GM18951 (cell line): ENCODE measurements around the gene GDNF.
"Not testable (repeated sequence)": the region's sequence is repeated elsewhere in the genome, so short reads cannot be mapped to it uniquely, and the experiment has no call there.

Source experiments
- POLR2A ChIP-seq: IDR thresholded peaks from 4 replicates; pipeline ENCODE4 v1.6.1; 2011; ENCODE audit warnings: mild to moderate bottlenecking; ENCODE audit not compliant: insufficient read length, insufficient read depth; ENCODE audit errors: extremely low read depth
- in situ Hi-C: fragments of 300-500 bp; cut with MboI; formaldehyde crosslinking; loops from one replicate; pipeline ENCODE4 v1.12.0; 2022; ENCODE audit warnings: low sequenced_read_pairs, mixed read lengths, inconsistent platforms; ENCODE audit not compliant: unreplicated experiment

GDNF gene

GRCh38 chr5:37839407-37840052, at the start of gene GDNF:
TSS of gene GDNF (minus strand) at chr5:37840041. CDS start at chr5:37834796, 5,245 bp downstream.
- no peak for TF ChIP-seq POLR2A
- in situ Hi-C loops: loop anchor here (10.0 kb wide), 1 partner anchor 355 kb away; no protein-coding TSS in a partner anchor

- in situ Hi-C loops: no loop called here
- TF ChIP-seq POLR2A: no peak
These were observed 48.6 kb upstream of the GDNF start for GRCh38 chr5:37888476-37888875.

GRCh38 chr5:37886242-37886905, 46.5 kb upstream of the GDNF start:
- in situ Hi-C loops: no loop called here
- TF ChIP-seq POLR2A: no peak

- no peak for TF ChIP-seq POLR2A
- in situ Hi-C loops: no loop called here
These were observed 42.8 kb upstream of the GDNF start for GRCh38 chr5:37882636-37883035.

GRCh38 chr5:37881359-37881758, 41.5 kb upstream of the GDNF start:
- in situ Hi-C loops: no loop called here

GRCh38 chr5:37876943-37877342, 37.1 kb upstream of the GDNF start:
- in situ Hi-C loops: no loop called here
- TF ChIP-seq POLR2A: no peak

More at GRCh38 chr5:37881359-37881758, 41.5 kb upstream of the GDNF start:
- TF ChIP-seq POLR2A: no peak

- in situ Hi-C loops: no loop called here
- TF ChIP-seq POLR2A: no peak
These were observed 36.4 kb upstream of the GDNF start for GRCh38 chr5:37876245-37876644.

GRCh38 chr5:37875051-37875787, 35.4 kb upstream of the GDNF start:
- in situ Hi-C loops: no loop called here
- no peak for TF ChIP-seq POLR2A

GRCh38 chr5:37873988-37874387, 34.1 kb upstream of the GDNF start:
- in situ Hi-C loops: no loop called here
- TF ChIP-seq POLR2A: no peak

- no peak for TF ChIP-seq POLR2A
- in situ Hi-C loops: no loop called here
These were observed 31.4 kb upstream of the GDNF start for GRCh38 chr5:37871023-37871815.

GRCh38 chr5:37869216-37869615, 29.4 kb upstream of the GDNF start:
- in situ Hi-C loops: no loop called here
- no peak for TF ChIP-seq POLR2A

- in situ Hi-C loops: no loop called here
- TF ChIP-seq POLR2A: no peak
These were observed 27.8 kb upstream of the GDNF start for GRCh38 chr5:37867654-37868053.

GRCh38 chr5:37862907-37863306, 23.1 kb upstream of the GDNF start:
- in situ Hi-C loops: not testable (repeated sequence)
